ENCODE data around the gene GMIP.

GMIP gene

GRCh38 chr19:19637523-19638251 is 5.8 kb downstream of the GMIP start:
- no peak for DNase-seq
- ATAC-seq (replicated peaks): no peak
- no peaks in the 10 kb centered on the region for H3K9me3 Mint-ChIP-seq
- H3K4me1 Mint-ChIP-seq (ENCODE audit: low read depth in 2 of 2): peaks cover 22 to 33% of the 10 kb centered on the region in 2 donors
- H3K27ac Mint-ChIP-seq: no peak overlapping the region
- H3K36me3 Mint-ChIP-seq (ENCODE audit: insufficient read depth): peaks cover 91% of the 10 kb centered on the region
- H3K27me3 Mint-ChIP-seq: no peaks in the 10 kb centered on the region
- no peak overlapping the region for H3K4me3 Mint-ChIP-seq

- H3K9me3 Mint-ChIP-seq: no peaks in the 10 kb centered on the region
- no peak overlapping the region for H3K4me3 Mint-ChIP-seq
- no peaks in the 10 kb centered on the region for H3K27me3 Mint-ChIP-seq
- H3K36me3 Mint-ChIP-seq (ENCODE audit: insufficient read depth): peaks cover 91% of the 10 kb centered on the region
- ATAC-seq (replicated peaks) (no peak), DNase-seq (no peak)
- peaks cover 19 to 29% of the 10 kb centered on the region in 2 donors for H3K4me1 Mint-ChIP-seq (ENCODE audit: low read depth in 2 of 2)
- no peak overlapping the region for H3K27ac Mint-ChIP-seq
Measured at GRCh38 chr19:19637186-19637522, 6.3 kb downstream of the GMIP start.

- DNase-seq (no peak), ATAC-seq (replicated peaks) (no peak)
- Mint-ChIP-seq H3K36me3 (ENCODE audit: insufficient read depth) (peaks cover 91% of the 10 kb centered on the region), H3K27me3 (no peaks in the 10 kb centered on the region), H3K9me3 (no peaks in the 10 kb centered on the region), H3K4me3 (no peak overlapping the region), H3K27ac (no peak overlapping the region), H3K4me1 (ENCODE audit: low read depth in 2 of 2) (peaks cover 15 to 25% of the 10 kb centered on the region in 2 donors)
Measured at GRCh38 chr19:19636573-19637185, 6.8 kb downstream of the GMIP start.

GRCh38 chr19:19635313-19635702 is 8.1 kb downstream of the GMIP start:
- Mint-ChIP-seq H3K36me3 (ENCODE audit: insufficient read depth) (peaks cover 87% of the 10 kb centered on the region), H3K4me1 (ENCODE audit: low read depth in 2 of 2) (peaks cover 15 to 22% of the 10 kb centered on the region in 2 donors)

GRCh38 chr19:19634516-19635312 is 8.7 kb downstream of the GMIP start:
- ATAC-seq (replicated peaks) (no peak), DNase-seq (no peak)
- no peak overlapping the region for H3K4me3 Mint-ChIP-seq
- peaks cover 82% of the 10 kb centered on the region for H3K36me3 Mint-ChIP-seq (ENCODE audit: insufficient read depth)
- H3K27me3 Mint-ChIP-seq: no peaks in the 10 kb centered on the region
- H3K9me3 Mint-ChIP-seq: no peaks in the 10 kb centered on the region
- H3K4me1 Mint-ChIP-seq (ENCODE audit: low read depth in 2 of 2): peaks cover 15 to 21% of the 10 kb centered on the region in 2 donors
- peak overlapping the region; percentile 12 to 66 for H3K27ac Mint-ChIP-seq

More at GRCh38 chr19:19635313-19635702, 8.1 kb downstream of the GMIP start:
- no peak for DNase-seq
- no peak for ATAC-seq (replicated peaks)
- H3K27me3 Mint-ChIP-seq: no peaks in the 10 kb centered on the region
- H3K4me3 Mint-ChIP-seq: no peak overlapping the region
- peak overlapping the region in 1 of 2 donors; percentile 79 for H3K27ac Mint-ChIP-seq
- H3K9me3 Mint-ChIP-seq: no peaks in the 10 kb centered on the region

GRCh38 chr19:19633711-19634515 is 9.5 kb downstream of the GMIP start:
- H3K27me3 Mint-ChIP-seq: no peaks in the 10 kb centered on the region
- H3K27ac Mint-ChIP-seq: peak overlapping the region; percentile 12 to 66
- no peak overlapping the region for H3K4me3 Mint-ChIP-seq
- peaks cover 81% of the 10 kb centered on the region for H3K36me3 Mint-ChIP-seq (ENCODE audit: insufficient read depth)
- no peak for DNase-seq
- H3K4me1 Mint-ChIP-seq (ENCODE audit: low read depth in 2 of 2): peaks cover 15 to 20% of the 10 kb centered on the region in 2 donors
- no peaks in the 10 kb centered on the region for H3K9me3 Mint-ChIP-seq
- no peak for ATAC-seq (replicated peaks)

- Mint-ChIP-seq H3K36me3 (ENCODE audit: insufficient read depth) (peaks cover 78% of the 10 kb centered on the region), H3K4me3 (no peak overlapping the region), H3K9me3 (no peaks in the 10 kb centered on the region), H3K27ac (peak overlapping the region; percentile 39 to 41), H3K4me1 (ENCODE audit: low read depth in 2 of 2) (peaks cover 11 to 23% of the 10 kb centered on the region in 2 donors), H3K27me3 (no peaks in the 10 kb centered on the region)
- DNase-seq (no peak), ATAC-seq (replicated peaks) (no peak)
Measured at GRCh38 chr19:19632661-19633060, 10.8 kb downstream of the GMIP start.

- ATAC-seq (replicated peaks) (no peak), DNase-seq (no peak)
- Mint-ChIP-seq H3K27ac (peak overlapping the region in 1 of 2 donors; percentile 59), H3K9me3 (no peaks in the 10 kb centered on the region), H3K4me1 (ENCODE audit: low read depth in 2 of 2) (peaks cover 24 to 36% of the 10 kb centered on the region in 2 donors), H3K4me3 (no peak overlapping the region), H3K36me3 (ENCODE audit: insufficient read depth) (peaks cover 78% of the 10 kb centered on the region), H3K27me3 (no peaks in the 10 kb centered on the region)
Measured at GRCh38 chr19:19631346-19631745, 12.1 kb downstream of the GMIP start.

DNA sequence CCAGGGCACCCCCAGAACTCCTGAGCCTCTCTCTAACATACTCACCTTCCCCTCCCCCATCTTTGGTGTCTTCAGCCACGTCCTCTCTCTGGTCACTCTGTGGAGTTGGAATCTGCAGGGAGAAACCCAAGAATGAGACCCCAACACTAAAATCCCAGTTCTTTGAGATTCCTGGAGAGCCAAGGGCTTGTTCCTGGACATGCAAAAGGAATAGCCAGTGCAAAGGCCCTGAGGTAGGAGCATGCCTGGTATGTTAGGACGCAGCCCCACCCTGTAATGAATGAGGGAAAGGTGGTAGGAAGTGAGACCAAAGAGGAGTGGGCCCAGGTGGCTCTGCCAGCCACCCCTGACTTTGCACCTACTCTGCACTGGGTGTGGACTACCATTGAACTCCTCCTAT is 13.0 kb downstream of the GMIP start:
- no peaks in the 10 kb centered on the region for H3K9me3 Mint-ChIP-seq
- H3K27ac Mint-ChIP-seq: no peak overlapping the region
- DNase-seq (no peak), ATAC-seq (replicated peaks) (no peak)
- H3K4me1 Mint-ChIP-seq (ENCODE audit: low read depth in 2 of 2): peaks cover 29 to 35% of the 10 kb centered on the region in 2 donors
- H3K27me3 Mint-ChIP-seq: no peaks in the 10 kb centered on the region
- no peak overlapping the region for H3K4me3 Mint-ChIP-seq
- peaks cover 71% of the 10 kb centered on the region for H3K36me3 Mint-ChIP-seq (ENCODE audit: insufficient read depth)

- ATAC-seq (replicated peaks) (no peak), DNase-seq (no peak)
- H3K27me3 Mint-ChIP-seq: no peaks in the 10 kb centered on the region
- peak overlapping the region in 1 of 2 donors; percentile 98 for H3K27ac Mint-ChIP-seq
- H3K4me1 Mint-ChIP-seq (ENCODE audit: low read depth in 2 of 2): peaks cover 29 to 35% of the 10 kb centered on the region in 2 donors
- H3K9me3 Mint-ChIP-seq: no peaks in the 10 kb centered on the region
- peaks cover 67% of the 10 kb centered on the region for H3K36me3 Mint-ChIP-seq (ENCODE audit: insufficient read depth)
- H3K4me3 Mint-ChIP-seq: no peak overlapping the region
Measured at GRCh38 chr19:19630062-19630414, 13.4 kb downstream of the GMIP start.

GRCh38 chr19:19628501-19629134 is 14.8 kb downstream of the GMIP start:
- ATAC-seq (replicated peaks) (peak; percentile 64), DNase-seq (peak; percentile 36 to 63 (median 63))
- H3K4me1 Mint-ChIP-seq (ENCODE audit: low read depth in 2 of 2): peaks cover 26 to 29% of the 10 kb centered on the region in 2 donors
- H3K27me3 Mint-ChIP-seq: no peaks in the 10 kb centered on the region
- no peaks in the 10 kb centered on the region for H3K9me3 Mint-ChIP-seq
- peaks cover 57% of the 10 kb centered on the region for H3K36me3 Mint-ChIP-seq (ENCODE audit: insufficient read depth)
- peak overlapping the region; percentile 89 to 98 for H3K27ac Mint-ChIP-seq
- peak overlapping the region; percentile 85 to 90 for H3K4me3 Mint-ChIP-seq

DNA sequence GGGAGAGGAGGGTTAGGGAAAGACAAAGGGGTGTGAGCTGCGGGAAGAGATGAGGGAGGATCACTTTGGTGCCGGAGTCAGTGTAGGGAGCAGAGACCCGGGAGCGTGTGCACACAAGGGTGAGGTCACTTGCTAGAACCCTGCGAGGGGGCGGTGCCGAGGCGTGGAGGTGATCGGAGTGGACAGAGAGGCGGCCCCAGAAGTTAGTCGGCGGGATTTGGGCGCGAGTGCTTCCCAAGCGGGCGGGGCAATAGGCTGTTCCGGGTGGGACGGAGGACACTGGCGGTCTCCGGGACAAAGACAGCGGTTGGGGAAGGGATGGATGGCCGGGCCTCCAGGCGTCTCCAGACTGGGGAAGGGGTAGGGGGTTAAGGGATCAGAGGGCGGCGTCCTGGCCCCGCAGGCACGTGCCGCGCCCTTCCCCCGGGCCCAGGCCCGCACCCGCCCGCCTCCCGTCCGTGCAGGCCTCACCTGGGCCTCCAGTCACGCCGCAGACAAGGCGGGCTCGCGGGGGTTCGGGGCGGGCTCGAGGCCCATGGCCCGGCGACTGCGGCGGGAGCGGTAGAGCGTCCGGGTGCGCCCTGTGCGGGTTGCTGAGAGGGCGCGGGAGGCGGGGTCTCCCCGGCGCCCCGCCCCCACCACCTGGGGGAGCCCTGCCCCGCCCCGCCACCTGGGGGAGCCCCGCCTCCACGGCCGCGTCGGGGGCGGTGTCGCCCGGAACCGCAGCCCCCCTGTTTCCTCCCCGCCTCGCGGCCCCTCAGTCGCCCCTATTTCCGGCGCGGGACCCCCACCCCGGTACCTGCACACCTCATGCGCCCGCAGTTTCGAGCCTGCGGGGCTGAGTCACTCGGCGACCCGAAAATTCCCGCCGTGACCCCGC is 15.6 kb downstream of the GMIP start, which contains the start of gene LPAR2:
LPAR2 (minus strand) TSS at position 600 of the 880 bp plus-strand sequence. CDS start 945 bp downstream, outside the sequence.
- Mint-ChIP-seq H3K27ac (peak within 1 kb of the TSS; percentile 89 to 98), H3K4me1 (ENCODE audit: low read depth in 2 of 2) (peaks cover 22 to 23% of the 10 kb centered on the region in 2 donors), H3K9me3 (no peaks in the 10 kb centered on the region), H3K4me3 (peak within 1 kb of the TSS; percentile 86 to 90), H3K27me3 (no peaks in the 10 kb centered on the region), H3K36me3 (ENCODE audit: insufficient read depth) (peaks cover 52% of the 10 kb centered on the region)
- DNase-seq (peak; percentile 65 to 80 (median 71)), ATAC-seq (replicated peaks) (peak; percentile 76)

Measured in effector memory CD8-positive, alpha-beta T cell (primary cell).